Astrocyte (in vitro differentiated cells and primary cell): ENCODE results near the gene SDK1. TPM values are rescaled to one million over a fixed set of nuclear protein-coding genes. Genes with fewer than 3 reads are reported as not detected.

Source experiments
- DNase-seq: peaks from one replicate; pipeline ENCODE4 v3.0.0-alpha.2; 2010; ENCODE audit warnings: low read depth
- FAIRE-seq: peaks from 2 replicates; lab custom pipeline; 2011; peaks lifted over from hg19 to GRCh38; lab: Jason Lieb, UNC
- H2AFZ ChIP-seq: 2 replicates; pipeline ENCODE4 v1.6.0; 2012; ENCODE audit warnings: low read depth, low read length, inconsistent platforms
- H3K27ac ChIP-seq: 2 replicates; pipeline ENCODE4 v1.5.1; 2011; ENCODE audit warnings: low read depth, low read length, inconsistent platforms
- H3K27me3 ChIP-seq: 2 replicates; pipeline ENCODE4 v1.6.0; 2011; ENCODE audit warnings: low read length, inconsistent platforms; ENCODE audit not compliant: insufficient read depth
- H3K36me3 ChIP-seq: 2 replicates; pipeline ENCODE4 v1.5.1; 2011; ENCODE audit warnings: low read length, inconsistent platforms; ENCODE audit not compliant: insufficient read depth
- H3K4me1 ChIP-seq: 2 replicates; pipeline ENCODE4 v1.5.1; 2011; ENCODE audit warnings: low read length, inconsistent platforms; ENCODE audit not compliant: insufficient read depth
- H3K4me2 ChIP-seq: 2 replicates; pipeline ENCODE4 v1.6.0; 2012; ENCODE audit warnings: low read length, inconsistent platforms
- H3K4me3 ChIP-seq: 2 replicates; pipeline ENCODE4 v1.5.1; 2011; ENCODE audit warnings: low read depth, mild to moderate bottlenecking, low read length, inconsistent platforms; ENCODE audit not compliant: insufficient read depth
- H3K79me2 ChIP-seq: 2 replicates; pipeline ENCODE4 v1.6.0; 2012; ENCODE audit warnings: mild to moderate bottlenecking, low read length, inconsistent platforms; ENCODE audit not compliant: insufficient read depth
- H3K9ac ChIP-seq: 2 replicates; pipeline ENCODE4 v1.6.0; 2012; ENCODE audit warnings: mild to moderate bottlenecking, low read length, inconsistent platforms
- H3K9me3 ChIP-seq: 2 replicates; pipeline ENCODE4 v1.5.1; 2012; ENCODE audit warnings: low read depth, mild to moderate bottlenecking, low read length, inconsistent platforms; ENCODE audit not compliant: insufficient read depth
- H4K20me1 ChIP-seq: 2 replicates; pipeline ENCODE4 v1.6.0; 2012; ENCODE audit warnings: low read length, inconsistent platforms; ENCODE audit not compliant: insufficient read depth
- H3K27ac Mint-ChIP-seq: one replicate; pipeline ENCODE4 v1.8.0; 2021; ENCODE audit warnings: mild to moderate bottlenecking, mixed read lengths; ENCODE audit not compliant: unreplicated experiment
- H3K27me3 Mint-ChIP-seq: one replicate; pipeline ENCODE4 v1.8.0; 2021; ENCODE audit warnings: low read depth, mixed read lengths; ENCODE audit not compliant: unreplicated experiment
- H3K36me3 Mint-ChIP-seq: one replicate; pipeline ENCODE4 v1.8.0; 2021; ENCODE audit warnings: low read depth, mixed read lengths; ENCODE audit not compliant: unreplicated experiment
- H3K4me1 Mint-ChIP-seq: one replicate; pipeline ENCODE4 v1.8.0; 2021; ENCODE audit warnings: low read depth, mixed read lengths; ENCODE audit not compliant: unreplicated experiment
- H3K4me3 Mint-ChIP-seq: one replicate; pipeline ENCODE4 v1.8.0; 2021; ENCODE audit warnings: mild to moderate bottlenecking, moderate library complexity, mixed read lengths; ENCODE audit not compliant: unreplicated experiment
- H3K9me3 Mint-ChIP-seq: one replicate; pipeline ENCODE4 v1.8.0; 2021; ENCODE audit warnings: mild to moderate bottlenecking, mixed read lengths; ENCODE audit not compliant: unreplicated experiment
- EZH2 ChIP-seq: IDR thresholded peaks from 2 replicates; pipeline ENCODE4 v1.6.1; 2012; ENCODE audit warnings: mild to moderate bottlenecking, low read length, inconsistent platforms; ENCODE audit not compliant: insufficient read depth
- total RNA-seq: library from RNA; stranded (reverse); gene quantifications from 2 replicates; pipeline ENCODE4 v1.2.1, GENCODE V29; 2021
- TF ChIP-seq, protein P1 (sequence below): IDR thresholded peaks from 2 replicates; pipeline ENCODE4 v1.5.1; 2011; ENCODE audit warnings: low read depth, mild to moderate bottlenecking, inconsistent platforms, low read length, moderate library complexity; ENCODE audit not compliant: insufficient read depth

The SDK1 gene
- total RNA-seq, 1 donor from 2014 or later = 4.2 TPM

DNA sequence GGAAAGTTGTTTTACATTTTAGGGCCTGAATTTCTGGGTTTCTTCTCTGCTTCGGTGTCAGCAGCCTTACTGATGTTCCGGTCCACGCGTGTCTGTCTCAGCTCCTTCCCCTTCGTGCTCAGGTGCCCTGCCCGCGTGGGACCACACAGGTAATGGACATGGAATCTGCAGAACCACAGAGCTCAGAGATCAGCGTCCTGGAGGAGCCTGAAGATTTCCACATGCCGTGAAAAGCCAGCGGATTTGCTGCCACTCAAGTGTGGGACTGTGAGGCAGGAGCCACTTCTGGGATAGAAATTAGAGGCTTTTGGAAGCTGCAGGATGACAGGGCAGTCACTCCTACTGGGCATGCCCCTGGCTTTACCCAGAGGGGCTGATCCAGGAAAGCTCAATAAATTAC, 714.9 kb downstream of the SDK1 start:
- no peak for TF ChIP-seq EZH2
- TF ChIP-seq, protein P1, sequence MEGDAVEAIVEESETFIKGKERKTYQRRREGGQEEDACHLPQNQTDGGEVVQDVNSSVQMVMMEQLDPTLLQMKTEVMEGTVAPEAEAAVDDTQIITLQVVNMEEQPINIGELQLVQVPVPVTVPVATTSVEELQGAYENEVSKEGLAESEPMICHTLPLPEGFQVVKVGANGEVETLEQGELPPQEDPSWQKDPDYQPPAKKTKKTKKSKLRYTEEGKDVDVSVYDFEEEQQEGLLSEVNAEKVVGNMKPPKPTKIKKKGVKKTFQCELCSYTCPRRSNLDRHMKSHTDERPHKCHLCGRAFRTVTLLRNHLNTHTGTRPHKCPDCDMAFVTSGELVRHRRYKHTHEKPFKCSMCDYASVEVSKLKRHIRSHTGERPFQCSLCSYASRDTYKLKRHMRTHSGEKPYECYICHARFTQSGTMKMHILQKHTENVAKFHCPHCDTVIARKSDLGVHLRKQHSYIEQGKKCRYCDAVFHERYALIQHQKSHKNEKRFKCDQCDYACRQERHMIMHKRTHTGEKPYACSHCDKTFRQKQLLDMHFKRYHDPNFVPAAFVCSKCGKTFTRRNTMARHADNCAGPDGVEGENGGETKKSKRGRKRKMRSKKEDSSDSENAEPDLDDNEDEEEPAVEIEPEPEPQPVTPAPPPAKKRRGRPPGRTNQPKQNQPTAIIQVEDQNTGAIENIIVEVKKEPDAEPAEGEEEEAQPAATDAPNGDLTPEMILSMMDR = no peak
- H3K4me3 Mint-ChIP-seq = no peak overlapping the region
- no peaks in the 10 kb centered on the region for H3K36me3 ChIP-seq
- H2AFZ ChIP-seq = no peak overlapping the region
- no peak overlapping the region for H3K4me3 ChIP-seq
- H3K9me3 ChIP-seq = peaks cover 10% of the 10 kb centered on the region
- H3K9me3 Mint-ChIP-seq = peaks cover 18% of the 10 kb centered on the region
- no peak overlapping the region for H3K4me2 ChIP-seq
- H3K9ac ChIP-seq = no peak overlapping the region
- peaks cover 6% of the 10 kb centered on the region for H3K36me3 Mint-ChIP-seq
- H3K27ac ChIP-seq = no peak overlapping the region
- DNase-seq = no peak
- H3K27ac Mint-ChIP-seq = no peak overlapping the region
- no peak for FAIRE-seq
- no peaks in the 10 kb centered on the region for H4K20me1 ChIP-seq
- H3K4me1 ChIP-seq = no peaks in the 10 kb centered on the region
- no peaks in the 10 kb centered on the region for H3K79me2 ChIP-seq
- H3K4me1 Mint-ChIP-seq = peaks cover 2% of the 10 kb centered on the region
- no peaks in the 10 kb centered on the region for H3K27me3 ChIP-seq
- H3K27me3 Mint-ChIP-seq = peaks cover 8% of the 10 kb centered on the region

DNA sequence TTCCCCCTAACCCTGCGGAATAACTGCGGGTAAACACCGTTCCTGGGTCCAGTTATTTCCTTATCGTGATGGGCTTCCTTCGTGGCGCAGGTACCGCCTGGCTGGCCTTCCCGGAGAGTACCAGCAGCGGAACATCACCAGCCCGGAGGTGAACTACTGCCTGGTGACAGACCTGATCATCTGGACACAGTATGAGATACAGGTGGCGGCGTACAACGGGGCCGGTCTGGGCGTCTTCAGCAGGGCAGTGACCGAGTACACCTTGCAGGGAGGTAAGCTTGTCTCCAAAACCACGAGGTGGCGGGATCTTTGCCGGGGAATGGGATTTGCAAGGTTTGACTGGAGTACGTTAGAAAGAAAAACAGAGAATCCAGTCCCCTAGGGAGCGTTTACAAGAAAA, 716.0 kb downstream of the SDK1 start:
- FAIRE-seq = no peak
- Mint-ChIP-seq H3K4me1 (peaks cover 2% of the 10 kb centered on the region), H3K36me3 (peaks cover 6% of the 10 kb centered on the region), H3K9me3 (peaks cover 21% of the 10 kb centered on the region), H3K27me3 (peaks cover 2% of the 10 kb centered on the region), H3K4me3 (no peak overlapping the region), H3K27ac (no peak overlapping the region)
- Histone ChIP-seq H3K27me3 (no peaks in the 10 kb centered on the region), H3K4me3 (no peak overlapping the region), H3K79me2 (no peaks in the 10 kb centered on the region), H3K9ac (no peak overlapping the region), H3K4me2 (no peak overlapping the region), H2AFZ (no peak overlapping the region), H3K36me3 (no peaks in the 10 kb centered on the region), H3K27ac (no peak overlapping the region), H4K20me1 (no peaks in the 10 kb centered on the region), H3K9me3 (peaks cover 10% of the 10 kb centered on the region), H3K4me1 (no peaks in the 10 kb centered on the region)
- DNase-seq = no peak
- TF ChIP-seq, protein P1 = no peak
- TF ChIP-seq EZH2 = no peak

DNA sequence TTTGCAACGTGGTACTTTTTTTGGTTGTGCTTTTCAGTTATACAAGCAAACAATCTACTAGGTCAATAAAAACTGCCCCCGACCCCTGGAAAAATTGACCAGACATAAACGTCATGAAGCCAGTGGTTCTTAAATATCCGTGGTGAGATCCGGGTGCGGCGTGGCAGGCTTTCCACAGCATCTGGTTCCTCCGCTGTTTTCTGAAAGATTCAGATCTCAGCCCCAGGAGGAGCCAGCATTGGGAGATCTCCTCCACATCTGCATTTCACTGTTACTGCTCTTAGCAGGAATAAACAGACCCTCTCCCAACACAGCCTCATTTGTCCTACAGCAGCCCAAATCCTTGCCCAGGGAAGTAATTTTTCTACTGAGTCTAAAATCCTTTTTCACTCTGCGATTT, 716.7 kb downstream of the SDK1 start:
- no peak for DNase-seq
- no peak overlapping the region for H3K27ac Mint-ChIP-seq

More for the DNA sequence above, 716.7 kb downstream of the SDK1 start:
- Mint-ChIP-seq H3K27me3 (peaks cover 2% of the 10 kb centered on the region), H3K4me1 (peaks cover 2% of the 10 kb centered on the region), H3K36me3 (peaks cover 6% of the 10 kb centered on the region), H3K4me3 (no peak overlapping the region), H3K9me3 (peaks cover 21% of the 10 kb centered on the region)
- H3K4me3 ChIP-seq = no peak overlapping the region
- peaks cover 10% of the 10 kb centered on the region for H3K9me3 ChIP-seq
- no peaks in the 10 kb centered on the region for H4K20me1 ChIP-seq
- no peak overlapping the region for H3K9ac ChIP-seq
- no peaks in the 10 kb centered on the region for H3K36me3 ChIP-seq
- H3K4me2 ChIP-seq = no peak overlapping the region
- no peak for FAIRE-seq
- H2AFZ ChIP-seq = no peak overlapping the region
- TF ChIP-seq, protein P1 = no peak
- TF ChIP-seq EZH2 = no peak
- no peaks in the 10 kb centered on the region for H3K79me2 ChIP-seq
- no peaks in the 10 kb centered on the region for H3K4me1 ChIP-seq
- no peaks in the 10 kb centered on the region for H3K27me3 ChIP-seq
- H3K27ac ChIP-seq = no peak overlapping the region
